HL-60/S4 (cell line): ENCODE measurements around the gene TSPAN32.

Experiments
- in situ Hi-C: fragments of 300-500 bp; cut with MboI; formaldehyde crosslinking; loops from 2 replicates; pipeline ENCODE4 v1.14.3; 2022; ENCODE audit warnings: low sequenced_read_pairs

TSPAN32 gene

GRCh38 chr11:2302896-2303626, 1.2 kb downstream of the TSPAN32 start:
- in situ Hi-C loops = no loop called here

DNA sequence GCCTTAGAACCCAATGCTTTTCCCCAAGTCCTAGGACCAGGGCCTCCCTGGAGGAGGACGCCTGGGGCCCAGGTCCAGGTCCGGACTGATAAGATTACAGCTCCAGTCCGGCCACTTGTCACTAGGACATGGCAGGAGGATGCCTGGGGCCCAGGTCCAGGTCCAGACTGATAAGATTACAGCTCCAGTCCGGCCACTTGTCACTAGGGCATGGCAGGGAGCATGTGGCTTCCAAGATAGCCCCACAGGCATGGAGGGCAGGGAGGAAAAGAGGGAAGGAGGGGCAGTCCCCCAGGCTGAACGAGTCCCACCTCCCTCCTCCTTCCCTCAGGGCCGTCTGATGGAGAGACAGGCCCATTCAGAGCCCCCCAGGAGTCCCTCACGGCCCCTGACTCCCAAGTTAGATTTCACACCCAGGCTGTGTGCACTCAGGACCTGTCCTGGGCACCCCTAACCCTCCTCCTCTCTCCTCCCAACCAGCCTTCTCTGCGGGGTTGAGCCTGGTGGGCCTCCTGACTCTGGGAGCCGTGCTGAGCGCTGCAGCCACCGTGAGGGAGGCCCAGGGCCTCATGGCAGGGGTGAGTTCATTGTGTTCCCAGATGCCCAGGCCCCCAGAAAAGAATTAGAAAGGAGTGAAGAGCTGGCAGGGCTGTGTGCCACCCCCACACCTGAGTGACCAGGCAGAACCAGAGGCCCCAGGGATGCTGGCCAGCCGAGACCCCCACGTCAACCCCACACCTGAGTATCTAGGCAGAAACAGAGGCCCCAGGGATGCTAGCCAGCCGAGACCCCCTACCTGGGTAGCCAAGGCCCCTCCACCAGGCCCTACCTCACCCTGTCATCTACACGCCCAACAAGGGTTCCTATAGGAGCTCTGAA, 2.1 kb downstream of the TSPAN32 start:
- in situ Hi-C loops = no loop called here

- in situ Hi-C loops = no loop called here
Measured at GRCh38 chr11:2304506-2305139, 2.8 kb downstream of the TSPAN32 start.

GRCh38 chr11:2305140-2305778, 3.4 kb downstream of the TSPAN32 start:
- in situ Hi-C loops = no loop called here

DNA sequence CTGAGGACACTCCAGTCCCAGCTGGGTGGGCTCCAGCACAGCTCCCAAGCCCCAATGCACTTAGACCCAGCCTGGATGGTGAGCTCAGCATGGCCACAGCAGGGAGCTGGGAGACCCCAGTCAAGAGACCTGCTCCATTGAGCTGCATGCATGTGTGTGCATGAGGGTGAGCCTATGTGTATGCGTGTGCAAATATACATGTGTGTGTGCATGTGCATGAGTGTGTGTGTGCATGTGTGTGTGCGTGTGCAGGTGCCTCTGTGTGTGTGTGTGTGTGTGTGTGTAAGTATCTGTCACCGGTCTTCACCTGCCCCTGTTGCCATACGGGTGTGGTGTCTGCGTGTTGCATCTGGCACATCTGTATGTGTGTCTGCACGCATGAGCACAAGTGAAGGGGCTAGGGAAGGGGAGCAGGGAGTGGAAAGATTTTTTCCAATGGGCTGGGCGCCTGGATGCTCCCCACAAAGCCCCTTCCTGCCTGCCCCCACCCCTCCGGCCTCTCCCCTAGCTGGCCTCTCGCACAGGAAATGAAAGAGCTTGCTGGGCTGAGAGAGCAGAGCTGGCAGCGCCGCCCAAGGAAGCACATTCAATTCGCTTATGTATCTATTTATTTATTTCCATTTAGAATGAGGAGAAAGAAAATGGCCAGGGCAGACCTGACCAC, 4.1 kb downstream of the TSPAN32 start:
- in situ Hi-C loops = no loop called here

GRCh38 chr11:2306452-2306823, 4.6 kb downstream of the TSPAN32 start:
- in situ Hi-C loops = no loop called here

DNA sequence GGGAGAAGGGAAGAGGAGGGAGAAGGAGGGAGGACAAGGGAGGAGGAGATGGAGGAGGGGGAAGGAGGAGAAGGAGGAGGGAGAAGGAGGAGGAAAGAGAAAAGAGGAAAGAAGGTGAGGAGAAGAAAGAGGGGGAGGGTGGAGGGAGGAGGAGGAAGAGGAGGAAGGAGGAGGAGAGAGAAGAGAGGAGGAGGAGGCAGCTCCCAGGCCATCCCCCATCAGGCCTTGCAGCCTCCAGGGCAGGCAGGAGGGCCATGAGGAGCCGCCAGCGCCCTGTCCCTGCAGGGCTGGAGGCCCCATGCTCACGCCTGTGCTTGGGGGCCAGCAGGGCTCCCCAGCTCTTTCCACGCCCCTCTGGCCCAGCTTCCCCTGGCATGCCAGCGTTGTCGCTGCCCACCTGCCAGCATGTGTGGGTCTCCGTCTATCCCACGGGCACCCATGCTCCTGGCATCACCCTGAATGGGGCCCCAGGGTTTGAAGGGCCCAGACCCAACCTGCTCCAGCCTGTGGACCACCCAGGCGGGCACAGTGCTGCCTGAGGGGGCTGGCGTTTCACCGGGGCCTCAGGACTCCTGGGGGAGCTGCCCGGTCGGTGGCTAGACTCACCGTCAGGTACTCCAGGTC, 5.2 kb downstream of the TSPAN32 start:
- in situ Hi-C loops = no loop called here

DNA sequence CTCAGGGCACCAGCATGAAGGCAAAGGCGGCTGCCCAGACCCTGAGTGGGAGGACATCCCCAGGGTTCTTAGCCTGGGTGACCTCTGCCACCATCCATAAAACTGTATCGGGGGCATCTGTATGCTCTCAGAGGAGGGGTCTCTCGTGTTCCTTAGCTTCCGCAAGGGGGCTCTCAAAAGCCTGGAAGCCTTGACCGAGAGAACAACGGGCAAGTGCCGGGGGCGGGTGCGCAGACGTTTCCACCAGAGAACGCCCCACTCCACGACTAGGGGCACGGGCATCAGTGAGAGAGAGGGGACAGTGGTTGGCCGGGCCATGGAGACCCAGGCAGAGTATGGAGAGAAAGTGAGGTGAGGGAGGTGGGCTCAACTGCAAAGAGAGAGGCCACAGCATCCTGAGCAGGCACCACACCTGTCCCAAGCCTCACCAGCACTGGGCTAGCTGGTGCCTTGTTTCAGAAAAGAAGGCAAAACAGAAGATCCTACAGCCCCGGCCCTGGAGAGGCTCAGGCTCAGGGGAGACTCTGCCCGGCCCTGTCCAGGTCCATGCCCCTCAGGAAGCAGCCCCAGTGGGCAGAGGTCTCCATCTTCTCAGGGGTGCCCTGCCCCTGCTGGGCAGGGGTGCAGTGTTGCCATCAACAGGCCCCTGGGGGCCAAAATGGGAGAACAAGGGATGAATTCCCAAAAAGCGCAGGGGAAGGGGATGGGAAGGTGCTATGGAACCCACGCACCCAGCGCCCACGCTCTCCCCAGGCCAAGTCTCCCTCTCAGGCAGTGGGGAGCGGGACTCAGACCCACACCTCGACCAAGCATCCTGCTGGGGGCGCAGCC, 5.9 kb downstream of the TSPAN32 start:
- in situ Hi-C loops = no loop called here

- in situ Hi-C loops = no loop called here
Measured at GRCh38 chr11:2308713-2309112, 6.9 kb downstream of the TSPAN32 start.

DNA sequence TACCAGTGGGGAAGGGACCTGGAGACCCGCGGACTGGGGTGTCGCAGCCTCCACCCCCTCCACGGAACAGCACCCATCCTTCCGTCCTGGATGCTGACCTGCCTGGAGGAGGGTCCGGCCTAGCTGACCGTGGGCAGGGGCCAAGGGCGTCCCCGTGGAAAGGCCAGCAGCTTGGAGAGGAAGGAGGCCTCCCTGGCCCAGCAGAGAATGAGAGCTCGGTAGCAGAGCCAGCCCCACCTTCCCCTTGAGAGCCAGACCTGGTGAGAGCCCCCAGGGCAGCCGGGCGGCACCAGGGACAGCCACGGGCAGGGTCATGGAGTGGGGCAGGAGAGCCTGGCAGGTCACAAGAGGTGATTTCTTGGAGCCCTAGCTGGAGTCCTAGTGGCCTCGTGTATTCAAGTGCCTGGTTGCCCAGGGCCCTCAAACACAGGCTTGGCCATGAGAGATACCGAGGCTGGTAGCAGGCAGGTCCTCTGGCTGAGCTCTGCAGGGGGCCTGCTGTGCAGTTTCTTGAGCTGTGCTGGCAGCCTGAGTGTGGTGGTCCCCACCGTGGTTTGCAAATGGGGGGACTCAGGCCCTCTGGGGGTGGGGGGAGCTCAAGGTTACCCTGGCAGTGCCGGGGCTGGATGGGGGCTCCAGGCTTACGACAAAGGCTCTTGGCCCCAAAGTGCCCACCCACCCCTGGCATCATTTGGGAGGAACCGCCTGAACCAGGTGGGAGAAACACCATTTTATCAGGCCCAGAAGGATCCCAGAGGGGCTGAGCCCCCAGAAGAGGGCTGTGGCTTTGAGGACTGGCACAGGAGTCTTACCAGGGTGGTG, 7.6 kb downstream of the TSPAN32 start:
- in situ Hi-C loops = no loop called here

DNA sequence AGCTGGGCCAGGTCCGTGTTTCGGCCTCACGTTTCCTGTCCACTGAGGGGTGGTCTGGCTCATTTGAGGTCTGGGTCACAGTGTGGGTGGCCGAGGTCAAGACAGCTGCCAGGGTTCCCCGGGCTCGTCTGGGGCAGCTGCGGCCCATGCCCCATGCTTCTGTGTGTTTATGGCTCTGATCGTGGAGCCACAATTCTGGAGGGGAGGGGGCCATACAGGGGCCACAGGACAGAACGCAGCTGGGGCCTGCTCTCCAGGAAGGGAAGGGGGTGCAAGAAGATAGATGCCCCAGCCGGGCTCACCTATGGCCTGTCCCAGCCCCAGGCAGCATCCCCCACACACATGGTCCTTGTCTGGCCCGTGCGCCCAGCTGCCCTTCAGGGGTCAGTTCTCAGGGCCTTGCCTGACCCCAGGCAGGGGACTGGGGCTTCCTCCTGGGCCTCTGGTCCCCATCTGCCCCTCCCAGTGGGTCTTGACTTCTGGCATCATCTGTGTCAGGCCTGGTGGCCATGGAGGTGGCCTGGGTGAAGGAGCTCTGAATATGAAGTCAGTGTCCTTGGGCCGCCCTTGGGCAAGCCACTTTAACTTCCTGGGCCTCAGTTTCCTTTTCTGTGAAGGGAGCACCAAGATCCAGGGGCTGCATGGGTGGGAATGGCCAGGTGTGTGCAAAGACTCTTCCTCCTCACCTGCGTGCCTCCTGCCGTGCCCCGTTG, 8.4 kb downstream of the TSPAN32 start:
- in situ Hi-C loops = no loop called here

- in situ Hi-C loops = no loop called here
Measured at GRCh38 chr11:2310786-2311352, 9.1 kb downstream of the TSPAN32 start.

DNA sequence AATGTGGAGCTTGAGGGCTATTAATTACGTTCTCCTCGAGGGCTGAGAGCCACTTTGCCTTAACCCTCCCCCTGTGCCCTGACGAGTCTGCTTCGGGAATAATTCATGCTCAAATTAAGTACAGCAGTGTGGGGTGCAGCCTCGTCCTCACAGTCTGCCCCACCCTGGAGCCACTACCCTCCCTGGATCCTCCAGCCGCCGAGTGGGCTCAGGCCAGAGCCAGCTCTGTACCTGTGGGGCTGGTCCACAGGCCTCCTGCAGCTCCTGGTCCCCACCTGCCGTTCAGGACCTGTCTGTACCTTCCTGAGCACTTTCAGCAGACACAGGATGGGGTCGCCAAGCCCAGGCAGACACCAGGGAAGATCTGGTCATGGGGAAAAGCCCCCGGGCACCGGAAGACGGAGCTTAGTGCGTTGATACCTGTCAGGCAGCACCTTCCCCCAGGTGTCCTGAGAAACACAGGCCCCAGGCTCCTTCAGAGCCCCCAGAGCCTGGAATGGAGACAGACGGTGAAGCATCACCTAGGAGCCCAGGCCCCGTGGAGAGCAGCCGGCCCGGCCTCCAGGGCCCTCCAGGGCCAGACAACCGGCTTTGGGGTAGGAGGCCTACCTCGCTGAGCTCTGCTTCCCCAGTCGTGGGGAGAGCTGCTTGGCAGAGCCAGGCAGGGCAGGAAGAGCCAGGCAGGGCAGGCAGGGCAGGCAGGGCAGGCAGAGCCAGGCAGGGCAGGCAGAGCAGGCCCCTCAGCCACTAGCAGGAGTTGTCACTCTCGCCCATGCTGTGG, 9.7 kb downstream of the TSPAN32 start:
- in situ Hi-C loops = no loop called here

- in situ Hi-C loops = no loop called here
Measured at GRCh38 chr11:2312232-2313042, 10.6 kb downstream of the TSPAN32 start.

DNA sequence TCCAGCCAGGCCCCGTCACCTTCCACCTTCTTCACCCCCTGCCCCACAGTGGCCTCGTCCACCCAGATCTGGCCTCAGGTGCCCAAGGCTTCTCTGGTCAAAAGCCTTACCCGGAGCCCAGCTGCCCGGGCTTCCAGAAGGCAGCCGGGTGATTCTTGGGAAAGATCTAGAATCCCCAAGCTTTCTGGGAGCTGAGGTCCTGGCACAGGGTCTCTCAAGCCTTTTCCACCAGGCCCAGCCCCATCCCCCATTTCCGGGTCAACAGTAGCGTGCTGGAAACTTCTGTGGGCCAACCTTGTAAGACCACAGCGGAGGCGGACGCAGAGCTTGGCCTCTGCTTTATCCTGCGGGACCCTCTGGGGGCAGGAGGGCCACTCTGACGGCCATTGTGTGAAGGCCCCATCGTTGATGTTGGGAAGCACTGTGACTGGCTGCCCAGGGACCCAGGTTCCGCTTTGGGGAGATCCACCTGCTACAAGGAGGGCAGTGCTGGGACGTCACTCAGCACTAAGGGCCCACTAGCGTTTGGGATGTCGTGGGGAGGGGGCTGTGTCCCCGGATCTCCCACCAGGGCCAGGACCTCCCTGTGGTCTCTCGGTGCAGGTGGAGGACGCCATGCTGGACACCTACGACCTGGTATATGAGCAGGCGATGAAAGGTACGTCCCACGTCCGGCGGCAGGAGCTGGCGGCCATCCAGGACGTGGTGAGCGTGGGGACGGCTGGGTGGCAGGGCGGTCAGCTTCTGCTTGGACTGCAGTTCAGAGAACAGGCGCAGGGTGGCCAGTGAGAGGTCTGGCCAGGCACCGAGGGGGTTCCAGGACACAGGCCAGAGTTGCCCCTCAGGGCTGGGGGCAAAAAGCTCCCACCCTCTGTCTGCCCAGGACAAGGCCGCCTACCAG, 11.5 kb downstream of the TSPAN32 start:
- in situ Hi-C loops = no loop called here
